Measurements from ENCODE around the gene CASK. TPM values are rescaled to one million over a fixed set of nuclear protein-coding genes. Genes with fewer than 3 reads are reported as not detected.

Gene CASK
- total RNA-seq, 2 experiments from 2014 or later, result 18.2 to 20.2 TPM

- Mint-ChIP-seq H3K27ac (no peak overlapping the region), H3K4me3 (no peak overlapping the region), H3K4me1 (ENCODE audit: low read depth) (no peaks in the 10 kb centered on the region), H3K9me3 (no peaks in the 10 kb centered on the region), H3K36me3 (ENCODE audit: low read depth) (peaks cover 2% of the 10 kb centered on the region), H3K27me3 (no peaks in the 10 kb centered on the region)
- DNase-seq (no peak), ATAC-seq (no peak)
- POLR2A ChIA-PET, result no interaction called here
- CTCF ChIA-PET, result no interaction called here
- intact Hi-C loops (cut with micrococcal nuclease), result no loop called here
- no peak for TF ChIP-seq CTCF (IDR thresholded peaks at IDR 0.05)
These were observed 379.7 kb downstream of the CASK start for GRCh38 chrX:41543668-41544067.

- no peaks in the 10 kb centered on the region for H3K9me3 Mint-ChIP-seq
- DNase-seq (no peak), ATAC-seq (no peak)
- intact Hi-C loops (cut with micrococcal nuclease), result no loop called here
- no peak overlapping the region for H3K4me3 Mint-ChIP-seq
- ChIA-PET POLR2A (no interaction called here), CTCF (no interaction called here)
- TF ChIP-seq CTCF (IDR thresholded peaks at IDR 0.05), result no peak
- H3K4me1 Mint-ChIP-seq (ENCODE audit: low read depth), result no peaks in the 10 kb centered on the region
- H3K27ac Mint-ChIP-seq, result no peak overlapping the region
- H3K27me3 Mint-ChIP-seq, result no peaks in the 10 kb centered on the region
- peaks cover 2% of the 10 kb centered on the region for H3K36me3 Mint-ChIP-seq (ENCODE audit: low read depth)
These were observed 380.3 kb downstream of the CASK start for GRCh38 chrX:41543025-41543424.

- ChIA-PET CTCF (no interaction called here), POLR2A (no interaction called here)
- no peak for TF ChIP-seq CTCF (IDR thresholded peaks at IDR 0.05)
- no peaks in the 10 kb centered on the region for H3K27me3 Mint-ChIP-seq
- no peak overlapping the region for H3K27ac Mint-ChIP-seq
- no peaks in the 10 kb centered on the region for H3K9me3 Mint-ChIP-seq
- H3K36me3 Mint-ChIP-seq (ENCODE audit: low read depth), result peaks cover 2% of the 10 kb centered on the region
- H3K4me1 Mint-ChIP-seq (ENCODE audit: low read depth), result no peaks in the 10 kb centered on the region
- intact Hi-C loops (cut with micrococcal nuclease), result no loop called here
- no peak for ATAC-seq
- H3K4me3 Mint-ChIP-seq, result no peak overlapping the region
- DNase-seq, result no peak
These were observed 380.8 kb downstream of the CASK start for GRCh38 chrX:41542536-41542935.

GRCh38 chrX:41542135-41542534 lies 381.2 kb downstream of the CASK start:
- Mint-ChIP-seq H3K4me1 (ENCODE audit: low read depth) (peaks cover under 1% of the 10 kb centered on the region), H3K27ac (no peak overlapping the region), H3K27me3 (no peaks in the 10 kb centered on the region), H3K36me3 (ENCODE audit: low read depth) (peaks cover 2% of the 10 kb centered on the region), H3K4me3 (no peak overlapping the region), H3K9me3 (no peaks in the 10 kb centered on the region)
- ATAC-seq, result no peak
- intact Hi-C loops (cut with micrococcal nuclease), result no loop called here
- DNase-seq, result no peak
- ChIA-PET CTCF (no interaction called here), POLR2A (no interaction called here)
- TF ChIP-seq CTCF (IDR thresholded peaks at IDR 0.05), result no peak

GRCh38 chrX:41541386-41541785 lies 382.0 kb downstream of the CASK start:
- ATAC-seq (no peak), DNase-seq (no peak)
- intact Hi-C loops (cut with micrococcal nuclease), result no loop called here
- CTCF ChIA-PET, result interaction anchor here (1.2 kb wide), 1 partner anchor 13 kb away, joined by 3 read pairs; no protein-coding TSS in a partner anchor
- no peak for TF ChIP-seq CTCF (IDR thresholded peaks at IDR 0.05)
- peaks cover 2% of the 10 kb centered on the region for H3K36me3 Mint-ChIP-seq (ENCODE audit: low read depth)
- no peaks in the 10 kb centered on the region for H3K27me3 Mint-ChIP-seq
- no peaks in the 10 kb centered on the region for H3K9me3 Mint-ChIP-seq
- no peak overlapping the region for H3K27ac Mint-ChIP-seq
- no peak overlapping the region for H3K4me3 Mint-ChIP-seq
- peaks cover 5% of the 10 kb centered on the region for H3K4me1 Mint-ChIP-seq (ENCODE audit: low read depth)
- POLR2A ChIA-PET, result no interaction called here

Measured in activated CD8-positive, alpha-beta T cell treated with anti-CD3 and anti-CD28 coated beads for 36 hours (primary cell).